ENCODE measurements around the gene CAV3.

GRCh38 chr3:8773941-8774542, 40.4 kb downstream of the CAV3 start:
- TF ChIP-seq CTCF (conservative IDR thresholded peaks at IDR 0.05; ENCODE audit: low read depth in 2 of 2) = no peak
- TF ChIP-seq EZH2phosphoT487 (IDR thresholded peaks at IDR 0.05; ENCODE audit: unreplicated experiment) = no peak

Measured in GM23338 (cell line).